Stimulated activated CD8-positive, alpha-beta memory T cell treated with anti-CD3 and anti-CD28 coated beads, Interleukin-15, amount 100 ng/mL, for 48 hours (primary cell): ENCODE measurements around the gene SYPL1.
A peak's percentile ranks its signal among the peaks of the same experiment; 100 is the strongest.

ENCODE experiments used
- DNase-seq, 2 donors: peaks; one replicate each; pipeline ENCODE4 v3.0.0-alpha.2; 2020; ENCODE audit warnings: low read depth in 2 of 2

The SYPL1 gene

DNA sequence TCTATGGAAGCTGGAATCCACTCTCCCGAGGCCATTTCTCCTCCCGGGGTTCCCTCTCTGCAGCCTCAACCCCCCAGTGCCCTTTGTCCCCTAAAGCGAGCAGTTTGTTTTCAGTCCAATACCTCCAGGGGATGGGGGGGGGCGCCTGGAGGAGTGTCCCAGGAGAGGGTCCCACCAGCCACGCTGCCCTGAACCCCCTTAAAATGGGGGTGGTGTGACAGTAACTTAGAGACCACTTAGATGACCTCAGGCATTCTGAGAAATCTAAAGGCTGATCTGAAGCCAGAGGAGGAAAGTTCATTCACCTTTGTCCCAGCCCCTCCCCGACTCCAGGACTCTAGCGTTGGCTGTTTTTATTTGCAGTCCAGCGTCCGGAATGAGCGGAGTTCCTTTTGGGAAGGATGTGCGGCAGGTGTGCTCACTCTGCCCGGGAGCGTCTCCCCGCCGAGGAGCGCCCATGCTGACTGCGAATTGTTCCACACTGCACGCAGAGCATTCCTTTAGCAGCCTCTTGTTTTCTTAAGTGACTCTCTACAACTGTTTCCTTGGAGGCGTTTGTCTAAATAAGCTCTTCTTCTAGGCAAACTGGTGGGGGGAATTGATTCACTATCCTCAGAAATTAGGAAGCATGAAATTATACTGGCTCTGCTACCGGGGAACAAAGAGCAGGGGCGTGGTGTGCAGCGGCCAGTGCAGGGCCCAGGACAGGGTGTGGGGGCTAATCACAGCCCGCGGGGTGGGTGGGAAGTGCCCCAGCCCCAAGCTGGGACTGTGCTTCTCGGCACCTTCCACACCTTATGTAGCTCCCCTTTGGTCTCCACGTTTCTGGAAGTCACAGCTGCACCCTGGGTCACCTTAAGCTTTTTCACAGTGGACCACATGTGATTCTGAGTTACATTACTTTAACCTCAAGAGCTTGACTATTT, 46.3 kb downstream of the SYPL1 start:
- no peak for DNase-seq

GRCh38 chr7:106064771-106065574, 47.1 kb downstream of the SYPL1 start:
- DNase-seq, result no peak

DNA sequence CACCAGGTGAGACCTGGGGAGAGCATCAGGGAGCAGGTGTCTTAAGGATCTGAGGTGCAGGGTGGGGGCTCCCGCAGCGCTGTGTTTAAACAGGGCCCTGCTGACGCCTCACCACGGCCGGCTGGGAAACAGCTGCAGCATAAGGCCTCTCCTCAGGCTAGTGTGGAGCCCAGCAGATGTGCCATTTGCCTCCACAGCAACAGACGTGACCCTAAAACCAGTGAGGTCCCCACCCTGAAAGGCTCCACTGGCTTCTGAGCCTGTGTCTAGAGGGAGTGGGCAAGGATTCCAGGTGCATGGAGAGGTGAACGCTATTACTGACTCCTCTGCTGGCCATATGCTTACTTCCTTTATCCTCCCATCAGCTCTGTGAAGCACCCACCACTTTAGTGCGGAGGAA, 47.8 kb downstream of the SYPL1 start:
- DNase-seq, result no peak

GRCh38 chr7:106063692-106064091, 48.4 kb downstream of the SYPL1 start:
- no peak for DNase-seq

GRCh38 chr7:106063024-106063423, 49.1 kb downstream of the SYPL1 start:
- no peak for DNase-seq

DNA sequence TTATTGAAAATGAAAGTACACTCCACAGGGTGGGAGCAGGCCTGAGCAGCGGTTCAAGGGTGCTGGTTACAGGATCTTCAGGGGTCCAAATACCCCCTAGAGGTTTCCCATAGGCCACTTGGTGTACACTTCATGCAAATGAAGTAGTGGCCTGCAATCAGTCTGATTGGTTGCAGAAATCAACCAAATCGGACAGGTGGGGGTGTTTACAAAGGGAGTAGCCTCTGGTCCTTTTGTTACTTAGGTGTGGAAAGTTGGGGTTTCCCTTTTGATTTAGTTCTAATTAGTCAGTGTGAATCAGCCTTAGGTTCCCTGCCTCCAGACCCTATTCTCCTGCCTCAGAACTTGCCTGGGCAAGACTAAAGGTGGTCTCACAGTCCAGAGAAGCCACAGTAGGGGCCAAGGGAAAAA, 49.6 kb downstream of the SYPL1 start:
- DNase-seq, result no peak

GRCh38 chr7:106062006-106062405, 50.1 kb downstream of the SYPL1 start:
- DNase-seq, result no peak

DNA sequence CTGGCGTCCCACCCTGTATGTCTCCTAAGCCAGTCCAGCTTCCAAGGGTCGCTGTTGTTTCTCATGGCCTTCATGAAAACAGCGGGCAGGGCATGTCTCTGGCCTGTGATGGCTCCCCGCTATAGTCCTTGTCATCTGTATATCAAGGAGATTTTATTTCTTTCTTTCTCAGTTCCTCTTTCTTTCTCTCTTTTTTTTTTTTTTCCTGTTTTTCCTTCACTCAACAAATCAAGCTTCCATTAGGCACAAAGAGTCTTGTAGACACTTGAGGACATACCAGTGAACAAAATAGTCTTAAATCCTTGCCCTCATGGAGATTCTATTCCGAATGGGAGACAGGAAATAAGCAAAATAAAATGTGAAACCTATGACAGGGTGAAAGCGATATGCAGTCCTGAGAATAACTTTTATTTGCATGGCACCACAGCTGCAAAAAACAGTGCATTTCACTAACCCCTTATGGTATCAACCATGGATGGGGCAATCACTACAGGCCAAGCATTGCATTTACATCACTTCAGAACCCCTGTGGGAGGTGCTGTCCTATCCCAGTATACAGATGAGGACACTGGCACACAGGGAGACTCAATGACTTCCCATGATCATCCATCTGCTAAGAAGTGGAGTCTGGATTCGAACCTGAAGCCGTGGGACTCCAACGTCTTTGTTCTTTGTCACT, 50.7 kb downstream of the SYPL1 start:
- DNase-seq, result no peak

GRCh38 chr7:106060394-106060920, 51.7 kb downstream of the SYPL1 start:
- no peak for DNase-seq

DNA sequence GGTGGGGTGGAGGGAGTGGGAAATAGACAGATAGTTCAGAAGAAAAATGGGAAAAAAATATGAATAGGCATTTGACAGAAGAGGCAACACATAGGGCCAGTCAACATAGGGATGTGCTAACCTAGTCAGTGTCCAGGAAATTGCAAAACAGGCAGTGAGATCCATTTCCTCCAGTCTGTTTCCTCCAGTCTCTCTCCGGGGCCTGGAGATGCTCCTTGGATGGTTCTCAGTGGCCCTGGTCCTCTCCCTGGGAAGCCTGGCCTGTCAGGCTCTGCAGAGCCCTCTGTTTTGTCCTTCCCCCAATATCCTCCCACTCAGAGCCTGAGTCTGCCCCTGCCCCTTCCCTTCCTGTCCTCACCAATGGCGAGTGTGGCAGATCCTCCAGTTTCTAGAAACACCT, 52.6 kb downstream of the SYPL1 start:
- no peak for DNase-seq

GRCh38 chr7:106058928-106059324, 53.2 kb downstream of the SYPL1 start:
- DNase-seq, result no peak

- DNase-seq, result no peak
These were observed 53.9 kb downstream of the SYPL1 start for GRCh38 chr7:106057962-106058927.

- no peak for DNase-seq
These were observed 54.7 kb downstream of the SYPL1 start for GRCh38 chr7:106057204-106057961.

- DNase-seq, result peak; percentile 48 to 51
These were observed 55.5 kb downstream of the SYPL1 start for GRCh38 chr7:106056513-106057203.

DNA sequence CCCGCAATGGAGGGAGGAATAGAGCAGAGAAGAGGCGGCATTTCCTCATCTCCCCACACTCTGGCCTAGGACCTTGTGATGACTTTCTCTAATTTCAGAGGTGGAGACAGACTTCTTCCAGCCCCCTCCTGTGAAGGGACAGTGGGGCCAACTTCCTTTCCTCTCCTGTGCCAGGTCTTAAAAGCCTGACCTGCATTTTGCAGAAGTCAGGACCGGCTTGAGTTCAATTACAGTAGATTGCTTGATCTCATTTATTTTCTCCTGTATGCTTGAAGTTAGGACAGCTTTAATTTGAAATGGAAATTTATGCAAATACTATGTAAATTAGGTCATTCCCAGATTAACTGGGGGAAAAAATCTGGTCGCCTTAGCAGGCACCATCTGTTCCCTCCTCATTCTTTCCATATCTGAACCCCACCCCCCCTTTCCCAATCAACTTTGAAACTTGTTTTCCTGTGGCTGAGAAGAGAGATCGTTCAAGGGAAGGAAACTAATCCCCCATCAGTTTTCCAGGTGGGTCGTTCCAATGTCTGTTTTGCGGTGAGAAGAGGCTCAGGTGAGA, 57.1 kb downstream of the SYPL1 start:
- DNase-seq, result no peak

DNA sequence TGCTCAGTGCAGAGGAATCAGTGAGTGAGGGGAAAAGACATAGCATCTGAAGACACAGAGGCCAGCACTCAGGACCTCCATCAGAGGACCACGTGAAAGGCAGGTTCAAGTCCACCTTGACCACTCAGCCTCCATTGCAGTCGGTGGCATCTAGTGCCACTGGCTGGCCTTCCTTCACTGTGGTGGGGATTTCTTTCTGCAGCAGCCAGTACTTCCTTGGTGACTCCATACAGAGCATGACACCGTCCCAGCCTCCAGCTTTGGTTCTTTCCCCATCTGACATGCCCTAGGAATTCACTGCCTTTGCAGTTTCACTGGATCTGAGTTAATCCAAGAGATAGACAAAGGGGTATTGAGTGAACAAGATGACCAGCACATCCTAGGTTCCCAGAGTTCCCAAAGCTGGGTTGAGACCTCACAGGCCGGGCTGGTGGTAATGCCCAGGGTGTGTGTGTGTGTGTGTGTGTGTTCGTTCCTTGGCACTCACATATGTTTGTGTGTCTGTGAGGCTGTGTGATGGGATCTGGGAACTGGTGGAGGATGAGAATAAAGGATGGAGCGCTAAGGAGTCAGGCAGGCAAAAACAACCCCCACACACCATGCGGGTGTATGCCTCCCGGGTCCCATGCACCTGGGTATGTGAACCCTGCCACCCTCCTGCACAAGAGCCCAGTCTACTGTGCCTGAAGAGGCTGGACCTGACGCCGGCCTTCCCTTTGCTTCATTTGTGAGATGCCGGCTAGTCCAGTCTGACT, 57.8 kb downstream of the SYPL1 start:
- no peak for DNase-seq

- DNase-seq, result no peak
These were observed 59.0 kb downstream of the SYPL1 start for GRCh38 chr7:106053109-106053508.

DNA sequence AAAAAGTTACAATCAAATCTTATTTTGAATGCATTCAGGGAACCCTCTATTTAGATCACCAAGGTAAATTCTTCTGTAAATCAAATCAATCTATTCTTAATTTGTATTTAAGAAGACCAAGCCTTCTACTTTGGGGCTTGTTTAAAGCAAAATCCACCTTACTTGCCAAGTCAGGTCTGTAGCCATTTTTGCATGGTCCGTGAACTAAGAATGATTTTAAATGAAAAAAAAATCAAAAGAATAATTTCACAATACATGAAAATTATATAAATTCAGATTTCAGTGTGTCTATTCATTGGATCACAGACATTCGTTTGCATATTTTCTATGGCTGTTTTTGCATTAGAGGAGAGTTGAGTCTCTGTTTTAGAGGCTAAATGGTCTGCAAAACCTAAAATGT, 59.4 kb downstream of the SYPL1 start:
- no peak for DNase-seq
